CD14-positive monocyte (primary cell): Measurements from ENCODE around the gene TSPAN15. TPM values are rescaled to one million over a fixed set of nuclear protein-coding genes. Genes with fewer than 3 reads are reported as not detected.
A peak's percentile ranks its signal among the peaks of the same experiment; 100 is the strongest.

Experiments used
- DNase-seq, 3 donors: peaks; one replicate each; pipeline ENCODE4 v3.0.0-alpha.2; 2011 to 2022
- H2AFZ ChIP-seq: 2 replicates; pipeline ENCODE4 v1.6.0; 2012; ENCODE audit warnings: mild to moderate bottlenecking, low read depth, low read length, inconsistent platforms; ENCODE audit not compliant: insufficient read depth, poor library complexity, severe bottlenecking
- H3K27ac ChIP-seq, 2 donors: 1 replicate in 1 of 2; 2 replicates in 1 of 2; pipeline ENCODE4 v1.5.1; 2012 to 2013; ENCODE audit warnings: low read length in 2 of 2, control low read depth in 1 of 2, inconsistent platforms in 1 of 2, low read depth in 1 of 2, mild to moderate bottlenecking in 1 of 2
- H3K27me3 ChIP-seq, 2 donors: one replicate each; pipeline versions ENCODE4 v1.6.0 to v1.6.1; 2011 to 2013; ENCODE audit warnings: low read length in 2 of 2; ENCODE audit not compliant: control insufficient read depth in 2 of 2, insufficient read depth in 2 of 2
- H3K36me3 ChIP-seq, 2 donors: replicated peaks in 1 of 2; 1 replicate in 1 of 2; 2 replicates in 1 of 2; pipeline versions ENCODE4 v1.5.1 to v1.6.1; 2012 to 2013; ENCODE audit warnings: low read length in 2 of 2, control low read depth in 1 of 2, inconsistent platforms in 1 of 2, mild to moderate bottlenecking in 1 of 2; ENCODE audit not compliant: insufficient read depth in 2 of 2, control insufficient read depth in 1 of 2
- H3K4me1 ChIP-seq, 2 donors: 1 replicate in 1 of 2; 2 replicates in 1 of 2; pipeline versions ENCODE4 v1.5.1 to v1.6.1; 2012 to 2013; ENCODE audit warnings: low read length in 2 of 2, control low read depth in 1 of 2, inconsistent platforms in 1 of 2, mild to moderate bottlenecking in 1 of 2, moderate library complexity in 1 of 2; ENCODE audit not compliant: insufficient read depth in 2 of 2, control insufficient read depth in 1 of 2
- H3K4me2 ChIP-seq: replicated peaks from 2 replicates; pipeline ENCODE3; 2012; ENCODE audit warnings: low read length, moderate library complexity, mild to moderate bottlenecking; ENCODE audit not compliant: poor library complexity, severe bottlenecking; ENCODE audit errors: extremely low read depth
- H3K4me3 ChIP-seq, 3 experiments: fragments of 200-600 bp in 1 of 3; sonication (generic) in 1 of 3; replicated peaks in 1 of 3; 1 replicate in 2 of 3; 2 replicates in 1 of 3; pipeline ENCODE4 v1.5.1; 2011 to 2013; ENCODE audit warnings: low read length in 3 of 3, mild to moderate bottlenecking in 3 of 3, control low read depth in 2 of 3, low read depth in 2 of 3, inconsistent platforms in 1 of 3, moderate library complexity in 1 of 3
- H3K79me2 ChIP-seq: 2 replicates; pipeline ENCODE4 v1.6.0; 2012; ENCODE audit warnings: mild to moderate bottlenecking, control low read depth, inconsistent platforms, low read length, moderate library complexity; ENCODE audit not compliant: insufficient read depth
- H3K9ac ChIP-seq: 2 replicates; pipeline ENCODE4 v1.6.0; 2017; ENCODE audit warnings: low read length, mild to moderate bottlenecking; ENCODE audit not compliant: insufficient read depth, poor library complexity, severe bottlenecking
- H3K9me3 ChIP-seq, 2 donors: replicated peaks in 1 of 2; 1 replicate in 1 of 2; 2 replicates in 1 of 2; pipeline versions ENCODE4 v1.5.1 to v1.6.1; 2012 to 2013; ENCODE audit warnings: low read length in 2 of 2, control low read depth in 1 of 2; ENCODE audit not compliant: control insufficient read depth in 1 of 2, insufficient read depth in 1 of 2
- H4K20me1 ChIP-seq: 2 replicates; pipeline ENCODE4 v1.6.0; 2012; ENCODE audit warnings: mild to moderate bottlenecking, low read length, control low read depth, moderate library complexity; ENCODE audit not compliant: insufficient read depth
- H3K27ac Mint-ChIP-seq, 7 donors: one replicate each; pipeline ENCODE4 v1.8.0; 2020; ENCODE audit warnings: mild to moderate bottlenecking in 7 of 7, mixed read lengths in 7 of 7, moderate library complexity in 6 of 7, inconsistent platforms in 2 of 7
- H3K27me3 Mint-ChIP-seq, 3 donors: one replicate each; pipeline ENCODE4 v1.8.0; 2021 to 2022; ENCODE audit warnings: low read depth in 3 of 3, mild to moderate bottlenecking in 3 of 3, mixed read lengths in 3 of 3, moderate library complexity in 3 of 3, inconsistent platforms in 1 of 3
- H3K36me3 Mint-ChIP-seq, 2 donors: one replicate each; pipeline ENCODE4 v1.8.0; 2020; ENCODE audit warnings: mixed read lengths in 2 of 2, inconsistent platforms in 1 of 2, mild to moderate bottlenecking in 1 of 2
- H3K4me1 Mint-ChIP-seq: one replicate; pipeline ENCODE4 v1.8.0; 2020; ENCODE audit warnings: mild to moderate bottlenecking, mixed read lengths
- H3K4me3 Mint-ChIP-seq, 2 donors: one replicate each; pipeline ENCODE4 v1.8.0; 2020; ENCODE audit warnings: mild to moderate bottlenecking in 2 of 2, mixed read lengths in 2 of 2, moderate library complexity in 1 of 2
- H3K9me3 Mint-ChIP-seq, 7 donors: one replicate each; pipeline ENCODE4 v1.8.0; 2020 to 2022; ENCODE audit warnings: mixed read lengths in 7 of 7, mild to moderate bottlenecking in 6 of 7, moderate library complexity in 6 of 7, inconsistent platforms in 2 of 7
- CTCF ChIP-seq: fragments of 200-600 bp; IDR thresholded peaks from one replicate; pipeline ENCODE4 v1.8.0; 2022; ENCODE audit warnings: antibody characterized with exemption, mild to moderate bottlenecking
- WGBS: methylation state at CpG from one replicate; pipeline ENCODE4 v1.1.5; 2013; ENCODE audit warnings: missing lambda C conversion rate; ENCODE audit not compliant: insufficient coverage; 5-methylcytosine and 5-hydroxymethylcytosine counted together
- intact Hi-C, 2 donors: fragments of 100-400 bp; cut with micrococcal nuclease; formaldehyde crosslinking; loops; one replicate each; pipeline versions ENCODE4 v1.15.0 to v1.15.1; 2023
- polyA plus RNA-seq, 3 donors: library from polyadenylated mRNA; depleted of rRNA in 1 of 3; unstranded in 2 of 3; stranded (reverse) in 1 of 3; fragments of 300-500 nt in 2 of 3; fragments of >200 nt in 1 of 3; fragmentation: Illumina TruSeq in 2 of 3; gene quantifications; 1 replicate in 2 of 3; 2 replicates in 1 of 3; pipeline ENCODE4 v1.2.3, GENCODE V29; 2012 to 2021

TSPAN15 gene
- polyA plus RNA-seq, 3 donors, result 0.22 to 0.39 TPM; not detected in 1

GRCh38 chr10:69508738-69509340, 57.6 kb downstream of the TSPAN15 start:
- no peak for TF ChIP-seq CTCF
- Mint-ChIP-seq H3K4me1 (peaks cover 6% of the 10 kb centered on the region), H3K27me3 (peaks cover 12 to 26% (median 20%) of the 10 kb centered on the region in 3 donors), H3K4me3 (no peak overlapping the region), H3K36me3 (no peaks in the 10 kb centered on the region), H3K27ac (peak overlapping the region in 1 of 7 donors; percentile 13), H3K9me3 (peaks cover 0 to 1% (median 0%) of the 10 kb centered on the region in 7 donors)
- Histone ChIP-seq H4K20me1 (no peaks in the 10 kb centered on the region), H3K27me3 (peaks cover 0 to 5% of the 10 kb centered on the region in 2 donors), H3K27ac (no peak overlapping the region), H3K4me2 (no peak overlapping the region), H3K4me3 (no peak overlapping the region), H2AFZ (no peak overlapping the region), H3K36me3 (no peaks in the 10 kb centered on the region), H3K9me3 (no peaks in the 10 kb centered on the region), H3K4me1 (peaks cover 0 to 4% of the 10 kb centered on the region in 2 donors), H3K79me2 (no peaks in the 10 kb centered on the region), H3K9ac (no peak overlapping the region)
- intact Hi-C loops, result loop anchor here (5.0 kb wide), 2 partner anchors 82 to 102 kb away; no protein-coding TSS in a partner anchor
- no peak for DNase-seq
- WGBS, result 97% methylated on average over 6 of the region's 7 CpGs

- Mint-ChIP-seq H3K27me3 (peaks cover 12 to 33% (median 23%) of the 10 kb centered on the region in 3 donors), H3K36me3 (no peaks in the 10 kb centered on the region)
- intact Hi-C loops, result no loop called here
These were observed 61.6 kb downstream of the TSPAN15 start for GRCh38 chr10:69512901-69513300.

More at GRCh38 chr10:69512901-69513300, 61.6 kb downstream of the TSPAN15 start:
- no CpG with 5 or more reads among the region's 2 CpGs for WGBS
- Histone ChIP-seq H3K4me1 (no peaks in the 10 kb centered on the region), H4K20me1 (no peaks in the 10 kb centered on the region), H3K27me3 (peaks cover 0 to 5% of the 10 kb centered on the region in 2 donors), H3K4me2 (no peak overlapping the region), H3K27ac (no peak overlapping the region), H3K36me3 (no peaks in the 10 kb centered on the region), H3K79me2 (no peaks in the 10 kb centered on the region), H3K9me3 (no peaks in the 10 kb centered on the region), H3K9ac (no peak overlapping the region), H2AFZ (no peak overlapping the region), H3K4me3 (no peak overlapping the region)
- Mint-ChIP-seq H3K27ac (no peak overlapping the region), H3K4me1 (peaks cover 1% of the 10 kb centered on the region), H3K4me3 (no peak overlapping the region), H3K9me3 (peaks cover 0 to 2% (median 0%) of the 10 kb centered on the region in 7 donors)
- TF ChIP-seq CTCF, result no peak
- no peak for DNase-seq
